CD4-positive, alpha-beta memory T cell (primary cell): ENCODE measurements around the gene TTC16. TPM values are rescaled to one million over a fixed set of nuclear protein-coding genes. Genes with fewer than 3 reads are reported as not detected.
A peak's percentile ranks its signal among the peaks of the same experiment; 100 is the strongest.

ENCODE experiments used
- CTCF ChIA-PET: fragments of 350-600 bp; sonication (Branson Sonifier 250); formaldehyde crosslinking; loops from one replicate; lab custom pipeline; 2021; ENCODE audit warnings: inconsistent platforms; ENCODE audit not compliant: partially characterized antibody; lab: Charles Lee
- POLR2A ChIA-PET: fragments of 350-600 bp; sonication (Branson Sonifier 250); formaldehyde crosslinking; loops from one replicate; lab custom pipeline; 2021; ENCODE audit not compliant: partially characterized antibody; lab: Charles Lee
- DNase-seq, 5 donors: peaks; one replicate each; pipeline versions ENCODE4 v3.0.0 to v3.0.0-alpha.2; 2020 to 2022; ENCODE audit warnings: mixed read lengths in 1 of 5
- H3K27ac ChIP-seq: one replicate; pipeline ENCODE4 v1.7.0; 2013; ENCODE audit warnings: low read depth, low read length
- H3K27me3 ChIP-seq: 2 replicates; pipeline ENCODE4 v1.7.0; 2013; ENCODE audit warnings: mild to moderate bottlenecking, low read length, moderate library complexity; ENCODE audit not compliant: insufficient read depth
- H3K36me3 ChIP-seq: 2 replicates; pipeline ENCODE4 v1.7.0; 2013; ENCODE audit warnings: mild to moderate bottlenecking, low read length, moderate library complexity; ENCODE audit not compliant: insufficient read depth
- H3K4me1 ChIP-seq: 2 replicates; pipeline ENCODE4 v1.7.0; 2013; ENCODE audit warnings: mild to moderate bottlenecking, low read length, moderate library complexity; ENCODE audit not compliant: insufficient read depth
- H3K4me3 ChIP-seq, 2 donors: one replicate each; pipeline ENCODE4 v1.7.0; 2013; ENCODE audit warnings: low read length in 2 of 2, mild to moderate bottlenecking in 1 of 2
- H3K9me3 ChIP-seq, 2 donors: one replicate each; pipeline ENCODE4 v1.7.0; 2013; ENCODE audit warnings: low read length in 2 of 2, control low read depth in 1 of 2; ENCODE audit not compliant: control insufficient read depth in 1 of 2
- H3K27ac Mint-ChIP-seq, 7 donors: one replicate each; pipeline ENCODE4 v1.8.0; 2020 to 2021; ENCODE audit warnings: mixed read lengths in 7 of 7, mild to moderate bottlenecking in 6 of 7, inconsistent platforms in 3 of 7, moderate library complexity in 3 of 7
- H3K27me3 Mint-ChIP-seq, 2 donors: one replicate each; pipeline ENCODE4 v1.8.0; 2020 to 2021; ENCODE audit warnings: mixed read lengths in 2 of 2
- H3K36me3 Mint-ChIP-seq, 2 donors: one replicate each; pipeline ENCODE4 v1.8.0; 2020 to 2021; ENCODE audit warnings: mixed read lengths in 2 of 2, inconsistent platforms in 1 of 2, mild to moderate bottlenecking in 1 of 2
- H3K4me1 Mint-ChIP-seq, 4 donors: one replicate each; pipeline ENCODE4 v1.8.0; 2020 to 2021; ENCODE audit warnings: mixed read lengths in 4 of 4, mild to moderate bottlenecking in 1 of 4
- H3K4me3 Mint-ChIP-seq, 8 donors: one replicate each; pipeline ENCODE4 v1.8.0; 2020 to 2021; ENCODE audit warnings: mixed read lengths in 8 of 8, mild to moderate bottlenecking in 7 of 8, moderate library complexity in 6 of 8, inconsistent platforms in 3 of 8
- H3K9me3 Mint-ChIP-seq, 8 donors: one replicate each; pipeline ENCODE4 v1.8.0; 2020 to 2021; ENCODE audit warnings: mixed read lengths in 8 of 8, mild to moderate bottlenecking in 5 of 8, inconsistent platforms in 3 of 8, moderate library complexity in 1 of 8
- intact Hi-C: fragments of 100-400 bp; cut with micrococcal nuclease; formaldehyde crosslinking; loops from one replicate; pipeline ENCODE4 v1.15.1; 2023
- polyA plus RNA-seq, 2 donors: library from polyadenylated mRNA; unstranded; fragments of 300-500 nt; fragmentation: Illumina TruSeq; gene quantifications; one replicate each; pipeline ENCODE4 v1.2.3, GENCODE V29; 2021
- total RNA-seq, 2 experiments: library from RNA; stranded (reverse); gene quantifications; one replicate each; pipeline ENCODE4 v1.2.3, GENCODE V29; 2021

TTC16 gene
- total and polyA plus RNA-seq, 4 experiments from 2014 or later = 0.09 to 2.6 (median 2.1) TPM

DNA sequence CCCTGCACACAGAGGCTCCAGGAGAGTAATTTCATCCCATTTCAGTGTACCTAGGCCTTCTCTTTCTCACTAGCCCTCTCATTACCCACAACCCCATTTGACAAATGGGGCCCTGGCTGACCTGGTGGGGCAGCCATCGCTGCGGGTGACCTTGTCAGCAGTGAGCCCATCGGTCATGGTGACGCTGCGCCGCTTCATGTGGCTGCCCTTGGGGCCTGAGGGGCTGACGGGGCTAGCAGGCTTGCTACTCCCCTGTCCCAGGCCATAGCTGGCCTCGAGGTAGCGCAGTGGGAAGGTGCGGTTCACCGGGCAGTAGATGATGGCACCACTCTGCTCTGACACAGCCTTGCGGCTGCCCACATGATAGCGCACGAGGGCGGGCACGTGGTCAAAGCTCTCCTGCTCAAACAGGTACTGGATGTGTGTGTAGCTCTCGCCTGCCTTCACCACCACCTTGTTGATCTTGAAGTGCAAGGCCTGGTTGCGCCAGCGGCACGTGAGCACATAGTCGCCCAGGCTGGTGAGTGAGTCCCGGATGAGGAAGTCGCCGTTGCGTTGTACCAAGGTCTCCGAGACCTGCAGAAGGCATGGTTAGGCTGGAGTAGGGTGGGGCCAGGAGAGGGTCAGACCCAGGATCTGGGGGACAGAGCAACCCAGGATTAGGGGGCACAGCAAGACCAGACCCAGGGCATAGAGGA is 33.4 kb downstream of the TTC16 start:
- no peak overlapping the region for H3K4me3 Mint-ChIP-seq
- ChIA-PET POLR2A (interaction anchor here (0.7 to 1.6 kb wide), 2 partner anchors 18 to 114 kb away, joined by 3 to 4 read pairs; no protein-coding TSS in a partner anchor), CTCF (interaction anchor here (1.1 kb wide), 1 partner anchor 14 kb away, joined by 3 read pairs; no protein-coding TSS in a partner anchor)
- Histone ChIP-seq H3K4me1 (no peaks in the 10 kb centered on the region), H3K27me3 (no peaks in the 10 kb centered on the region), H3K4me3 (no peak overlapping the region), H3K9me3 (no peaks in the 10 kb centered on the region), H3K27ac (no peak overlapping the region), H3K36me3 (peaks cover 71% of the 10 kb centered on the region)
- no peak for DNase-seq
- H3K36me3 Mint-ChIP-seq = peaks cover 13 to 69% of the 10 kb centered on the region in 2 donors
- H3K4me1 Mint-ChIP-seq = peaks cover 6 to 19% (median 7%) of the 10 kb centered on the region in 4 donors
- no peaks in the 10 kb centered on the region for H3K9me3 Mint-ChIP-seq
- no peaks in the 10 kb centered on the region for H3K27me3 Mint-ChIP-seq
- intact Hi-C loops = no loop called here
- peak overlapping the region in 2 of 7 donors; percentile 36 to 89 for H3K27ac Mint-ChIP-seq

DNA sequence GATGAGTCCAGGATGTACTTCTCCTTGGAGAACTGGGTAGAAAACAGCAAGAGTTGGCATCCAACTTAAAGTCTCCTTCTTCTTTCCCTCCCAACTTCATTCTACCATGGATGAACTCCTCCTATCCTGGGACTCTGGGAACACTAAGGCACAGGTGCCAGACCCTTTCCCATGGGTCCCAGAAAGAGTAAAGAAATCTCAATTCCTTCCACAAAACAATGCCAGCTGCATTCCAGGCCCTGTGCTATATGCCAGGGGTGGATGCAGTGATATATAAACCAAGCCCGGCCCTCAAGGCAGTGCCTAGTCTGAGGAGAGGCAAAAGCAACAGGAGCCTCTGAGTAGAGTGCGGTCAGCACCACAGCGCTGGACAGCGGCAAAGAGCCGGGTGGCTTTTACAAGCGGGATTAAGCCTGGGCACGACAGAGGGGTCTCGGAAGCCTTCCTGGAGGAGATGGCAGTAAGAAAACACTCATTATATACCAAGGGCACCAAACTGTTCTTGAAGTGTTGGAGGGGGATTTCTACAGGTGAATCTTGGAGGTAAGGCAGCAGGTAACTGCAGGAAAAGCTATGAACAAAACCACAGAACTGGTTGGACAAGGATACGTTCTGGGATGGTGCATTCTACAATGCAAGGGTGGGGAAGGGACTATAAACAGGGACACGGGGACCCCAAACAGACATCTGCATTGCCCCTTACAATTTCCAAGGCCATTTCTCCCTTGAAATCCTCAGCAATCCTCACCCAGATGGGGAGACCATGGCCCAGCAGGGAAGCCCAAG is 35.6 kb downstream of the TTC16 start:
- H3K27ac ChIP-seq = no peak overlapping the region
- H3K4me3 ChIP-seq = no peak overlapping the region
- H3K4me1 ChIP-seq = no peaks in the 10 kb centered on the region
- H3K27ac Mint-ChIP-seq = peak overlapping the region in 5 of 7 donors; percentile 48 to 87 (median 62)
- peaks cover 9 to 58% of the 10 kb centered on the region in 2 donors for H3K36me3 Mint-ChIP-seq
- peaks cover 60% of the 10 kb centered on the region for H3K36me3 ChIP-seq
- DNase-seq = no peak
- CTCF ChIA-PET = no interaction called here
- peaks cover 6 to 19% (median 7%) of the 10 kb centered on the region in 4 donors for H3K4me1 Mint-ChIP-seq
- intact Hi-C loops = no loop called here
- no peaks in the 10 kb centered on the region for H3K27me3 Mint-ChIP-seq
- POLR2A ChIA-PET = no interaction called here
- no peaks in the 10 kb centered on the region for H3K27me3 ChIP-seq
- no peak overlapping the region for H3K4me3 Mint-ChIP-seq
- H3K9me3 ChIP-seq = no peaks in the 10 kb centered on the region
- no peaks in the 10 kb centered on the region for H3K9me3 Mint-ChIP-seq

DNA sequence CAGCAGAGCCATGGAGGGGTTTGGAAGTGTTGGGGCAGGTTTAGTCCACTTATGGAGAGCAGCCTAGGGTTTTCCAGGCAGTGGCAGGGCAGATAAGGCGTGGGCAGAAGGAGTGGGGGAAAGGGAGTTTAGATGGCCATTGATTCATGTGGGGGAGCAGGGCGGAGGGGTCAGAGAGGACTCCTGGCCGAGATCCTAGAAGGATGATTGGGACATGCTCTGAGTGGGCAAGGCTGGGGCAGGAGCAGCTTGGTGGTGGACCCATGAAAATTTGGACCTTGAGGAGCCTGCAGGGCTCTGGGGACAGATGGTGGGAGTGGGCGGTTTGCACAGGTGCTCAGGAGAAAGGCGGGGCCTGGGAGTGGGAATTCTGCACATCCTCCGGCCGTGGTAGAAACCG is 37.3 kb downstream of the TTC16 start:
- CTCF ChIA-PET = no interaction called here
- Mint-ChIP-seq H3K9me3 (no peaks in the 10 kb centered on the region), H3K27me3 (no peaks in the 10 kb centered on the region), H3K4me1 (peaks cover 0 to 12% (median 6%) of the 10 kb centered on the region in 4 donors), H3K36me3 (peaks cover 9 to 44% of the 10 kb centered on the region in 2 donors), H3K4me3 (no peak overlapping the region), H3K27ac (peak overlapping the region in 6 of 7 donors; percentile 37 to 93 (median 75))
- H3K4me3 ChIP-seq = no peak overlapping the region
- POLR2A ChIA-PET = no interaction called here
- peaks cover 53% of the 10 kb centered on the region for H3K36me3 ChIP-seq
- H3K27ac ChIP-seq = no peak overlapping the region
- no peaks in the 10 kb centered on the region for H3K27me3 ChIP-seq
- H3K4me1 ChIP-seq = no peaks in the 10 kb centered on the region
- intact Hi-C loops = no loop called here
- H3K9me3 ChIP-seq = no peaks in the 10 kb centered on the region
- DNase-seq = no peak

DNA sequence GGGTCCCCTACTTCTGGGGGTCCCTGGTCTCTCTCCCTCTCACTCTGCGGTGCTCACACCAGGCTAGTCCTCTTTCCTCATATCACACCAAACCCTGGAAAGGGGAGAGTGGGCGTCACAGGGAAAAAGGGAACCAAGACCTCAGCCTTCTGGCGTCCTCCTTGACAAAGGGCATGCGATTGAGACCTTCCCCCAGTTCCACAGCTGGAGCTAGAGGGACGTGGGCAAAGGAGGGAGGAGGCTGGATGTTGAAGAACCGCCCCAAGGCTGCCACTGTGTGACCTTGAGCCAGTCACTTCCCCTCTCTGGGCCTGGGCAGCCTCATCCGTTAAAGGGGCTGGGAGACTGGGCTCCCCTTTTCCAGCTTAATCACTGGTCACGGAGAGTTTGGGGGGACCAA is 37.7 kb downstream of the TTC16 start:
- ChIA-PET CTCF (no interaction called here), POLR2A (interaction anchor here (0.6 kb wide), 1 partner anchor 1060 kb away, joined by 3 read pairs; no protein-coding TSS in a partner anchor)
- no peaks in the 10 kb centered on the region for H3K9me3 Mint-ChIP-seq
- Histone ChIP-seq H3K27me3 (no peaks in the 10 kb centered on the region), H3K4me1 (no peaks in the 10 kb centered on the region), H3K27ac (no peak overlapping the region), H3K4me3 (no peak overlapping the region), H3K36me3 (peaks cover 52% of the 10 kb centered on the region), H3K9me3 (no peaks in the 10 kb centered on the region)
- peaks cover under 1 to 12% (median 7%) of the 10 kb centered on the region in 4 donors for H3K4me1 Mint-ChIP-seq
- no peak for DNase-seq
- peaks cover 11 to 42% of the 10 kb centered on the region in 2 donors for H3K36me3 Mint-ChIP-seq
- peak overlapping the region in 2 of 7 donors; percentile 56 to 67 for H3K27ac Mint-ChIP-seq
- H3K4me3 Mint-ChIP-seq = no peak overlapping the region
- H3K27me3 Mint-ChIP-seq = no peaks in the 10 kb centered on the region
- intact Hi-C loops = no loop called here

DNA sequence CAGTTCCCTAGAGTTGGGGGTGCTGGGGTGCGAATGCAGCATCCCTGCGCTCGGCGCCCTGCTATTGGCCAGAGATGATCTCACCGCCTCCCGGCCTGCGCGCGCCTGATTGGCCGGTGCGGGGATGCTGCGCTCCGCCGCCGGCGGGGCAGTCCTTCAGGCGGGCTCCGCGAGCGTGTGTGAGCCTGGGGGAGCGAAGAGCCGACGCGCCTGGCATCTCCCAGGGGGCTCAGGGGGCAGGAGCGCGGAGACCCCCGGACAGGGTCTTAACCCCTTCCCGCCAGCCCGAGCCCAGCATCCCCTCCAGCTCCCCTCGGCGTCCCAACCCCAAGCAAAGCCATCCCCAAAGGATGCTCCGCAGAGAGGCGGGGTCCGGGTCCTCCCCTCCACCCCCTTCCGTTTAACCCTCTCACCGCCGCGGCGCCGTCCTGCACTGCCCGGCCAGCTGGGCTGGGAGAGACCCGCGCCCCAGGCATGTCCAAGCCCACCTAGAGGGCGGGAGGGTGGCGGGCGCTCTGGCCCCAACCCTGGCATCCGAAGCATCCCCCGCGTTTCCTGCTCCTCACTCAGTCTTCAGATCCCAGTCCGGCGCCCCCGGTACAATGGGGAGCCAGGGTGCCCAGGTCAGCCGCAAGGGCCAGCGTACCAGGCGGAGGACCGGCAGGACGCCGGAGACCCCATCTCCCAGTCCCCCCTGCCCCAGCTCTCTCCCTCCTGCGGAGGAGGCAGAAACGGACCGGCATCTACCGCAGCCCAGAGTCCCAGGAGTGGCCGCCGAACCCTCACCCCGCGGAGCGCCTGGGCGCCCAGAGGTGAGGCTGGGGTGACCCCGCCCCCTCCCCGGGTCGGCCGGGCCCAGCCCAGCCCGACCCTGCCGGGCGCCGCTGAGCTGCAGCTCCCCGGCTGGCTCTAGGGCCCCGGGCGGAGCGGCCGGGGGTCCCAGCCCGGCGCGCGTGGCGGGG is 38.5 kb downstream of the TTC16 start:
- no peaks in the 10 kb centered on the region for H3K27me3 ChIP-seq
- no peak overlapping the region for H3K4me3 ChIP-seq
- peaks cover 4 to 12% (median 8%) of the 10 kb centered on the region in 4 donors for H3K4me1 Mint-ChIP-seq
- no peaks in the 10 kb centered on the region for H3K4me1 ChIP-seq
- CTCF ChIA-PET = no interaction called here
- no peaks in the 10 kb centered on the region for H3K27me3 Mint-ChIP-seq
- no peak overlapping the region for H3K27ac Mint-ChIP-seq
- no peak overlapping the region for H3K27ac ChIP-seq
- POLR2A ChIA-PET = interaction anchor here (0.6 to 1.0 kb wide), 3 partner anchors 16 to 1060 kb away, joined by 3 to 4 read pairs (median 3); no protein-coding TSS in a partner anchor
- no peaks in the 10 kb centered on the region for H3K9me3 Mint-ChIP-seq
- H3K9me3 ChIP-seq = no peaks in the 10 kb centered on the region
- H3K36me3 ChIP-seq = peaks cover 48% of the 10 kb centered on the region
- intact Hi-C loops = no loop called here
- H3K36me3 Mint-ChIP-seq = peaks cover 15 to 40% of the 10 kb centered on the region in 2 donors
- H3K4me3 Mint-ChIP-seq = no peak overlapping the region
- no peak for DNase-seq

DNA sequence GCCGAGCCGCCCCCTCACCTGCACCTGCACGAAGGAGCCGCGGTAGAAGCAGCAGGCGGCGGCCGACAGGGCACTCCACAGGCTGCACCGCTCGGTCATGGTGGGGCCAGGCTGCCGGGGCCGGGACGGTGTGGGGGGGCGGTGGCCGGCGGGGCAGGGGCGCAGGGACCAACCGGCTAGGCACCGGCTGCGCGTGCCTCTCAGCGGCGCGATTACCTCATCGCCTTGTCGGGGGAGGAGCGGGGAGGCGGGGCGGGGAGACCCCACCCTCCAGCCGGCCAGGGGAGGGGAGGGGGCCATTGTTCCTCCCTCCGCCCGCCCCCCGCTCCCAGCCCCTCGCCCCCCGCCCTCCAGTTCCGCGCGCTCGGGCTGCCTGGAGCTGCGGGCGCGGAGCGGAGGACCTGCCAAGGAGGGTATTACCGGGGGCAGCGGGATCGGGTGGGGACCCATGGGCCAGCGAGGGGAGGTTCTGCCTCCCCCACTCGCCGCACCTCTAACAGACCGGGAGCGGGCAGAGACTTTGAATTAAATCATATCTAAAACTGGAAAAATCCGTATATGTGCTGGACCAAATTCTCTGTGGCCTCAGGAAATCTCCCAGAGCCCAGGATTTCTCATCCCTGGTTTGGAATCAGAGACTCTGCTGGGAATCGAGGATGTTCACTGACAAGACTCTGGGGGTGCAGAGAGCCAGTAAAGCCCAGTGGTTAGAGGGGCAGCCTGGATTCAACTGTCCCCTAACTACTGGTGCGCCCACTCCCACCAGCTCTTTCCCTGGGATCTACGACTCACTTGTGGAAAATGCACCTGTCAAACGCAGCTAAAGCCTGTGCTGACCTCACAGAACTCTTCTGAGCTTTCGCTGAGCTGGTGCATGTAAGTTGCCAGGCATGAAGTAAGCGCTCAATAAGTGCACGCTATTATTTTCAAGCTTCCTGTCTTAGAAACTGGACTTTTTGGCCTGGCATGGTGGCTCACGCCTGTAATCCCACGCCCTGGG is 39.5 kb downstream of the TTC16 start:
- Histone ChIP-seq H3K27ac (no peak overlapping the region), H3K9me3 (no peaks in the 10 kb centered on the region), H3K36me3 (peaks cover 40% of the 10 kb centered on the region), H3K27me3 (no peaks in the 10 kb centered on the region), H3K4me3 (no peak overlapping the region), H3K4me1 (no peaks in the 10 kb centered on the region)
- Mint-ChIP-seq H3K9me3 (no peaks in the 10 kb centered on the region), H3K36me3 (peaks cover 13 to 37% of the 10 kb centered on the region in 2 donors), H3K4me1 (peaks cover 4 to 12% (median 8%) of the 10 kb centered on the region in 4 donors), H3K4me3 (no peak overlapping the region), H3K27me3 (no peaks in the 10 kb centered on the region), H3K27ac (no peak overlapping the region)
- ChIA-PET POLR2A (interaction anchor here (0.7 to 1.2 kb wide), 4 partner anchors 8 to 18 kb away, joined by 3 to 4 read pairs (median 3); no protein-coding TSS in a partner anchor), CTCF (interaction anchor here (1.1 to 1.2 kb wide), 2 partner anchors 10 to 21 kb away, joined by 4 to 7 read pairs; partner anchors contain the start of gene TOR2A)
- DNase-seq = no peak
- intact Hi-C loops = no loop called here
